Epithelial cell of proximal tubule (primary cell): ENCODE measurements around the gene TNK1. TPM values are rescaled to one million over a fixed set of nuclear protein-coding genes. Genes with fewer than 3 reads are reported as not detected.

Experiments
- DNase-seq: peaks from one replicate; pipeline ENCODE4 v3.0.0-alpha.2; 2011; ENCODE audit warnings: low read depth
- H3K4me3 ChIP-seq: 2 replicates; pipeline ENCODE4 v1.5.1; 2011; ENCODE audit warnings: low read depth, mild to moderate bottlenecking, low read length
- CTCF ChIP-seq: conservative IDR thresholded peaks from 2 replicates; pipeline ENCODE4 v1.5.1; 2012; ENCODE audit warnings: low read depth, mild to moderate bottlenecking, low read length
- total RNA-seq: library from RNA; depleted of rRNA; stranded (reverse); fragments of >200 nt; gene quantifications from 2 replicates; pipeline ENCODE4 v1.2.3, GENCODE V29; 2015

Gene TNK1
- total RNA-seq, 1 donor from 2014 or later = 5.4 TPM

- no peak for DNase-seq
- H3K4me3 ChIP-seq = peak overlapping the region; percentile 96
- no peak for TF ChIP-seq CTCF
Observed at GRCh38 chr17:7393613-7394451, 12.9 kb downstream of the TNK1 start.

- peak; percentile 35 for TF ChIP-seq CTCF
- DNase-seq = no peak
- peak within 1 kb of the TSS; percentile 96 for H3K4me3 ChIP-seq
Observed at GRCh38 chr17:7394452-7395191, 13.7 kb downstream of the TNK1 start, which contains the start of gene PLSCR3. TSS of gene PLSCR3 (minus strand) at chr17:7394525. CDS start at chr17:7394110, 415 bp downstream.

- TF ChIP-seq CTCF = no peak
- DNase-seq = no peak
- no peak overlapping the region for H3K4me3 ChIP-seq
Observed at GRCh38 chr17:7396147-7396546, 15.3 kb downstream of the TNK1 start.

- DNase-seq = no peak
- H3K4me3 ChIP-seq = no peak overlapping the region
- TF ChIP-seq CTCF = no peak
Observed at GRCh38 chr17:7398612-7399011, 17.7 kb downstream of the TNK1 start.

GRCh38 chr17:7403043-7403726, 22.3 kb downstream of the TNK1 start:
- TF ChIP-seq CTCF = no peak
- peak overlapping the region; percentile 71 for H3K4me3 ChIP-seq
- DNase-seq = no peak

- no peak for DNase-seq
- peak overlapping the region; percentile 71 for H3K4me3 ChIP-seq
- no peak for TF ChIP-seq CTCF
Observed at GRCh38 chr17:7403727-7403976, 22.8 kb downstream of the TNK1 start.
